Liver (tissue), 9 donors: ENCODE data around the gene ATOX1. TPM values are rescaled to one million over a fixed set of nuclear protein-coding genes. Genes with fewer than 3 reads are reported as not detected.

Experiments used
- DNase-seq: peaks from one replicate; pipeline ENCODE4 v3.0.0-alpha.2; 2017; ENCODE audit warnings: low spot score
- H3K27ac ChIP-seq, 2 donors: one replicate each; pipeline ENCODE4 v1.7.0; 2013; ENCODE audit warnings: inconsistent platforms in 2 of 2, low read length in 2 of 2, control low read depth in 1 of 2, low read depth in 1 of 2, mild to moderate bottlenecking in 1 of 2
- H3K27me3 ChIP-seq, 4 donors: one replicate each; pipeline versions ENCODE4 v1.6.1 to v1.7.0; 2013; ENCODE audit warnings: low read length in 3 of 4, inconsistent platforms in 1 of 4, mild to moderate bottlenecking in 1 of 4, moderate library complexity in 1 of 4; ENCODE audit not compliant: control insufficient read depth in 4 of 4, insufficient read depth in 4 of 4
- H3K36me3 ChIP-seq, 4 donors: one replicate each; pipeline versions ENCODE4 v1.6.1 to v1.7.0; 2013; ENCODE audit warnings: low read length in 3 of 4, mild to moderate bottlenecking in 3 of 4, low read depth in 1 of 4, moderate library complexity in 1 of 4; ENCODE audit not compliant: control insufficient read depth in 4 of 4, insufficient read depth in 3 of 4
- H3K4me1 ChIP-seq, 4 donors: one replicate each; pipeline versions ENCODE4 v1.6.1 to v1.7.0; 2013; ENCODE audit warnings: low read length in 3 of 4, mild to moderate bottlenecking in 3 of 4, moderate library complexity in 1 of 4; ENCODE audit not compliant: control insufficient read depth in 4 of 4, insufficient read depth in 4 of 4
- H3K4me3 ChIP-seq, 3 donors: one replicate each; pipeline versions ENCODE4 v1.6.1 to v1.7.0; 2013; ENCODE audit warnings: low read length in 3 of 3, control low read depth in 1 of 3, low read depth in 1 of 3, mild to moderate bottlenecking in 1 of 3
- H3K9ac ChIP-seq, 2 donors: one replicate each; pipeline ENCODE4 v1.7.0; 2013; ENCODE audit warnings: low read length in 2 of 2, mild to moderate bottlenecking in 2 of 2, moderate library complexity in 2 of 2, control low read depth in 1 of 2, low read depth in 1 of 2
- H3K9me3 ChIP-seq, 4 donors: one replicate each; pipeline versions ENCODE4 v1.6.1 to v1.7.0; 2013; ENCODE audit warnings: low read length in 3 of 4; ENCODE audit not compliant: control insufficient read depth in 4 of 4
- ATF3 ChIP-seq: IDR thresholded peaks from 2 replicates; pipeline ENCODE4 v1.6.1; 2016; ENCODE audit warnings: antibody characterized with exemption
- CTCF ChIP-seq: fragments of 150-350 bp; IDR thresholded peaks from 2 replicates; pipeline ENCODE4 v1.5.1; 2017; ENCODE audit warnings: improper control_type of control experiment, low read depth, low read length; ENCODE audit not compliant: missing input control
- EGR1 ChIP-seq, 2 donors: IDR thresholded peaks; 2 replicates each; pipeline ENCODE4 v1.6.1; 2016 to 2018; ENCODE audit warnings: antibody characterized with exemption in 2 of 2, low read depth in 2 of 2
- FOXA1 ChIP-seq: IDR thresholded peaks from 2 replicates; pipeline ENCODE4 v1.6.1; 2016; ENCODE audit warnings: antibody characterized with exemption
- FOXA2 ChIP-seq: IDR thresholded peaks from 2 replicates; pipeline ENCODE4 v1.6.1; 2016; ENCODE audit warnings: antibody characterized with exemption
- HNF4A ChIP-seq, 2 donors: conservative IDR thresholded peaks; 2 replicates each; pipeline ENCODE4 v1.6.1; 2016; ENCODE audit warnings: antibody characterized with exemption in 2 of 2, mild to moderate bottlenecking in 2 of 2
- HNF4G ChIP-seq: IDR thresholded peaks from 2 replicates; pipeline ENCODE4 v1.6.1; 2016; ENCODE audit warnings: antibody characterized with exemption
- JUND ChIP-seq, 2 donors: IDR thresholded peaks; 2 replicates each; pipeline ENCODE4 v1.6.1; 2016; ENCODE audit warnings: antibody characterized with exemption in 2 of 2
- MAX ChIP-seq: IDR thresholded peaks from 2 replicates; pipeline ENCODE4 v1.6.1; 2016; ENCODE audit warnings: antibody characterized with exemption
- RAD21 ChIP-seq, 2 donors: IDR thresholded peaks; 2 replicates each; pipeline ENCODE4 v1.6.1; 2016; ENCODE audit warnings: antibody characterized with exemption in 2 of 2, mild to moderate bottlenecking in 2 of 2
- REST ChIP-seq: IDR thresholded peaks from 2 replicates; pipeline ENCODE4 v1.6.1; 2016; ENCODE audit warnings: antibody characterized with exemption, mild to moderate bottlenecking
- RXRA ChIP-seq, 2 donors: IDR thresholded peaks; 2 replicates each; pipeline ENCODE4 v1.6.1; 2017 to 2018; ENCODE audit warnings: antibody characterized with exemption in 2 of 2, mild to moderate bottlenecking in 1 of 2
- SP1 ChIP-seq: IDR thresholded peaks from 2 replicates; pipeline ENCODE4 v1.6.1; 2018; ENCODE audit warnings: antibody characterized with exemption, mild to moderate bottlenecking
- TAF1 ChIP-seq: conservative IDR thresholded peaks from 2 replicates; pipeline ENCODE4 v1.6.1; 2016; ENCODE audit warnings: antibody characterized with exemption, mild to moderate bottlenecking
- YY1 ChIP-seq: IDR thresholded peaks from 2 replicates; pipeline ENCODE4 v1.6.1; 2016; ENCODE audit warnings: antibody characterized with exemption, mild to moderate bottlenecking
- ZBTB33 ChIP-seq: IDR thresholded peaks from 2 replicates; pipeline ENCODE4 v1.6.1; 2016; ENCODE audit warnings: antibody characterized with exemption
- WGBS: extraction: QIAGEN DNeasy Blood & Tissue Kit; methylation state at CpG from one replicate; pipeline ENCODE4 v1.1.7; 2013; 5-methylcytosine and 5-hydroxymethylcytosine counted together
- polyA plus RNA-seq, 2 donors: library from polyadenylated mRNA; stranded (reverse) in 1 of 2; unstranded in 1 of 2; fragments of 200-250 nt in 1 of 2; fragments of >200 nt in 1 of 2; fragmentation: Nextera tagmentation in 1 of 2; extraction: Ambion mirVana in 1 of 2; gene quantifications; one replicate each; pipeline versions ENCODE4 v1.2.1 to v1.2.3, GENCODE V29; 2013 to 2015
- total RNA-seq, 2 donors: library from RNA; depleted of rRNA; stranded (reverse); fragments of >200 nt; gene quantifications; one replicate each; pipeline ENCODE4 v1.2.3, GENCODE V29; 2014
- donor health status: healthy.
- donor health status: healthy.
- donor health status: healthy.
- donor health status: healthy.
- donor health status: healthy.

Gene ATOX1
- total and polyA plus RNA-seq, 4 donors = 25.9 to 307 (median 95.6) TPM

GRCh38 chr5:151750121-151750520 is 8.3 kb downstream of the ATOX1 start:
- Histone ChIP-seq H3K27ac (no peak overlapping the region), H3K36me3 (peaks cover 0 to 8% (median 3%) of the 10 kb centered on the region in 4 donors), H3K4me3 (no peak overlapping the region), H3K9ac (no peak overlapping the region), H3K27me3 (no peaks in the 10 kb centered on the region), H3K4me1 (peaks cover 1 to 25% (median 15%) of the 10 kb centered on the region in 4 donors), H3K9me3 (no peaks in the 10 kb centered on the region)
- no peak for TF ChIP-seq MAX
- TF ChIP-seq SP1 = no peak
- TF ChIP-seq ZBTB33 = no peak
- TF ChIP-seq CTCF = no peak
- no peak for TF ChIP-seq YY1
- TF ChIP-seq FOXA1 = no peak
- no peak for TF ChIP-seq ATF3
- no peak for TF ChIP-seq TAF1
- TF ChIP-seq JUND (IDR thresholded peaks at IDR 0.05) = no peak
- no peak for TF ChIP-seq RXRA (IDR thresholded peaks at IDR 0.05)
- no peak for TF ChIP-seq RAD21 (IDR thresholded peaks at IDR 0.05)
- no peak for TF ChIP-seq FOXA2
- no peak for TF ChIP-seq EGR1 (IDR thresholded peaks at IDR 0.05; ENCODE audit: low read depth in 2 of 2)
- no peak for TF ChIP-seq HNF4A (conservative IDR thresholded peaks at IDR 0.05)
- TF ChIP-seq HNF4G = no peak
- no peak for TF ChIP-seq REST
- no peak for DNase-seq
- WGBS = 66% methylated on average over 4 of the region's 4 CpGs

GRCh38 chr5:151745071-151745705 is 13.2 kb downstream of the ATOX1 start:
- H3K4me1 ChIP-seq = peaks cover 1 to 16% (median 7%) of the 10 kb centered on the region in 4 donors
- no peak overlapping the region for H3K4me3 ChIP-seq
- DNase-seq = no peak
- no peaks in the 10 kb centered on the region for H3K27me3 ChIP-seq
- 45% methylated on average over 7 of the region's 7 CpGs for WGBS
- H3K9ac ChIP-seq = no peak overlapping the region
- peak overlapping the region; percentile 2 to 66 for H3K27ac ChIP-seq
- peaks cover 0 to 13% (median 5%) of the 10 kb centered on the region in 4 donors for H3K36me3 ChIP-seq
- H3K9me3 ChIP-seq = no peaks in the 10 kb centered on the region
- peak in 1 of 2 donors; percentile 39 for TF ChIP-seq RAD21 (IDR thresholded peaks at IDR 0.05)
- peak; percentile 36 for TF ChIP-seq SP1
- peak; percentile 33 to 55 for TF ChIP-seq HNF4A (conservative IDR thresholded peaks at IDR 0.05)
- TF ChIP-seq RXRA (IDR thresholded peaks at IDR 0.05) = peak in 1 of 2 donors; percentile 57
- TF ChIP-seq CTCF = no peak
- no peak for TF ChIP-seq MAX
